H9 (cell line): ENCODE measurements around the gene TAOK2. TPM values are rescaled to one million over a fixed set of nuclear protein-coding genes. Genes with fewer than 3 reads are reported as not detected.

Experiments
- DNase-seq: peaks from one replicate; pipeline ENCODE4 v3.0.0-alpha.2; 2017
- H2AFZ ChIP-seq: one replicate; pipeline ENCODE4 v1.6.1; 2013; ENCODE audit warnings: mild to moderate bottlenecking, low read length, control low read depth, moderate library complexity
- H2AK5ac ChIP-seq: 2 replicates; pipeline ENCODE4 v1.6.1; 2013; ENCODE audit warnings: low read length, control low read depth, mixed read lengths; ENCODE audit not compliant: insufficient read length
- H2BK120ac ChIP-seq: one replicate; pipeline ENCODE4 v1.6.1; 2013; ENCODE audit warnings: low read depth, mild to moderate bottlenecking, low read length, control low read depth, inconsistent platforms; ENCODE audit not compliant: poor library complexity, severe bottlenecking
- H2BK12ac ChIP-seq: 2 replicates; pipeline ENCODE4 v1.6.1; 2013; ENCODE audit warnings: low read length, control low read depth, mixed read lengths, low read depth; ENCODE audit not compliant: insufficient read length
- H2BK15ac ChIP-seq: 2 replicates; pipeline ENCODE4 v1.6.1; 2013; ENCODE audit warnings: low read depth, low read length, control low read depth
- H2BK20ac ChIP-seq: one replicate; pipeline ENCODE4 v1.6.1; 2013; ENCODE audit warnings: low read depth, mild to moderate bottlenecking, low read length, control low read depth, inconsistent platforms; ENCODE audit not compliant: poor library complexity, severe bottlenecking
- H2BK5ac ChIP-seq: 2 replicates; pipeline ENCODE4 v1.6.1; 2013; ENCODE audit warnings: low read length, control low read depth, mixed read lengths; ENCODE audit not compliant: insufficient read length
- H3K14ac ChIP-seq: 2 replicates; pipeline ENCODE4 v1.6.1; 2013; ENCODE audit warnings: low read length, control low read depth; ENCODE audit not compliant: insufficient read depth
- H3K18ac ChIP-seq: 2 replicates; pipeline ENCODE4 v1.6.1; 2013; ENCODE audit warnings: low read depth, mild to moderate bottlenecking, mixed read lengths, low read length, control low read depth; ENCODE audit not compliant: insufficient read length
- H3K23ac ChIP-seq: 2 replicates; pipeline ENCODE4 v1.6.1; 2013; ENCODE audit warnings: low read length, control low read depth, mixed read lengths, low read depth; ENCODE audit not compliant: insufficient read length
- H3K23me2 ChIP-seq: 2 replicates; pipeline ENCODE4 v1.6.1; 2013; ENCODE audit warnings: low read depth, mild to moderate bottlenecking, mixed read lengths, low read length, control low read depth; ENCODE audit not compliant: insufficient read length, poor library complexity, severe bottlenecking
- H3K27ac ChIP-seq: 2 replicates; pipeline ENCODE4 v1.5.1; 2013; ENCODE audit warnings: low read length, control low read depth, mixed read lengths, low read depth; ENCODE audit not compliant: insufficient read length
- H3K27me3 ChIP-seq: 2 replicates; pipeline ENCODE4 v1.6.1; 2013; ENCODE audit warnings: low read length, control low read depth, inconsistent platforms; ENCODE audit not compliant: insufficient read depth
- H3K4ac ChIP-seq: 2 replicates; pipeline ENCODE4 v1.6.1; 2013; ENCODE audit warnings: low read depth, mild to moderate bottlenecking, control low read depth, inconsistent platforms, low read length, moderate library complexity
- H3K4me1 ChIP-seq: 2 replicates; pipeline ENCODE4 v1.6.1; 2013; ENCODE audit warnings: low read length, control low read depth, inconsistent platforms; ENCODE audit not compliant: insufficient read depth
- H3K4me2 ChIP-seq: 2 replicates; pipeline ENCODE4 v1.6.1; 2013; ENCODE audit warnings: low read length, control low read depth, mixed read lengths; ENCODE audit not compliant: insufficient read length, insufficient read depth
- H3K56ac ChIP-seq: 2 replicates; pipeline ENCODE4 v1.6.1; 2013; ENCODE audit warnings: low read depth, mild to moderate bottlenecking, mixed read lengths, low read length, control low read depth; ENCODE audit not compliant: insufficient read length
- H3K79me1 ChIP-seq: 2 replicates; pipeline ENCODE4 v1.6.1; 2013; ENCODE audit warnings: low read depth, mild to moderate bottlenecking, moderate library complexity, low read length, control low read depth, inconsistent platforms; ENCODE audit not compliant: insufficient read depth, poor library complexity, severe bottlenecking
- H3K79me2 ChIP-seq: 2 replicates; pipeline ENCODE4 v1.6.1; 2013; ENCODE audit warnings: low read length, control low read depth, inconsistent platforms; ENCODE audit not compliant: insufficient read depth
- H3K9ac ChIP-seq: 2 replicates; pipeline ENCODE4 v1.6.1; 2013; ENCODE audit warnings: low read length, control low read depth, mixed read lengths; ENCODE audit not compliant: insufficient read length; ENCODE audit errors: extremely low read depth
- H3K9me3 ChIP-seq: one replicate; pipeline ENCODE4 v1.6.1; 2013; ENCODE audit warnings: low read depth, low read length, inconsistent platforms; ENCODE audit not compliant: control insufficient read depth
- H3T11ph ChIP-seq: one replicate; pipeline ENCODE4 v1.6.1; 2013; ENCODE audit warnings: mild to moderate bottlenecking, low read length, control low read depth, inconsistent platforms
- H4K20me1 ChIP-seq: one replicate; pipeline ENCODE4 v1.6.1; 2013; ENCODE audit not compliant: control insufficient read depth, insufficient read length, insufficient read depth
- H4K5ac ChIP-seq: 2 replicates; pipeline ENCODE4 v1.6.1; 2013; ENCODE audit warnings: low read depth, mild to moderate bottlenecking, mixed read lengths, low read length, control low read depth; ENCODE audit not compliant: insufficient read length
- H4K8ac ChIP-seq: replicated peaks from 2 replicates; pipeline ENCODE4 v1.6.1; 2013; ENCODE audit warnings: low read length, control low read depth, mixed read lengths, low read depth; ENCODE audit not compliant: insufficient read length
- H4K91ac ChIP-seq: 2 replicates; pipeline ENCODE4 v1.6.1; 2013; ENCODE audit warnings: low read depth, mild to moderate bottlenecking, moderate library complexity, mixed read lengths, low read length, control low read depth; ENCODE audit not compliant: insufficient read length
- H3K27ac Mint-ChIP-seq, 3 experiments: 2 replicates in 2 of 3; 3 replicates in 1 of 3; pipeline ENCODE4 v1.8.0; 2020 to 2021; ENCODE audit warnings: mixed read lengths in 3 of 3, mild to moderate bottlenecking in 1 of 3, moderate library complexity in 1 of 3
- H3K27me3 Mint-ChIP-seq: 2 replicates; pipeline ENCODE4 v1.8.0; 2021; ENCODE audit warnings: low read depth, mild to moderate bottlenecking, moderate library complexity, mixed read lengths
- H3K36me3 Mint-ChIP-seq, 3 experiments: 2 replicates in 2 of 3; 3 replicates in 1 of 3; pipeline ENCODE4 v1.8.0; 2020 to 2021; ENCODE audit warnings: low read depth in 3 of 3, mixed read lengths in 3 of 3; ENCODE audit not compliant: insufficient read depth in 1 of 3
- H3K4me1 Mint-ChIP-seq, 2 experiments: 2 replicates each; pipeline ENCODE4 v1.8.0; 2020; ENCODE audit warnings: mixed read lengths in 2 of 2
- H3K4me3 Mint-ChIP-seq, 2 experiments: 2 replicates in 1 of 2; 3 replicates in 1 of 2; pipeline ENCODE4 v1.8.0; 2020 to 2021; ENCODE audit warnings: mild to moderate bottlenecking in 2 of 2, mixed read lengths in 2 of 2, moderate library complexity in 1 of 2
- H3K9me3 Mint-ChIP-seq, 2 experiments: 2 replicates in 1 of 2; 3 replicates in 1 of 2; pipeline ENCODE4 v1.8.0; 2020; ENCODE audit warnings: mild to moderate bottlenecking in 2 of 2, mixed read lengths in 2 of 2, moderate library complexity in 1 of 2
- CTCF ChIP-seq: fragments of 200-600 bp; sonication (generic); conservative IDR thresholded peaks from 3 replicates; pipeline ENCODE4 v1.8.0; 2021; ENCODE audit warnings: antibody characterized with exemption, mild to moderate bottlenecking
- WGBS: extraction: QIAGEN DNeasy Blood & Tissue Kit; methylation state at CpG from one replicate; pipeline ENCODE4 v1.1.7; 2013; ENCODE audit warnings: missing lambda C conversion rate, low lambda C conversion rate, mixed read lengths; ENCODE audit not compliant: insufficient read length; ENCODE audit errors: extremely low coverage; 5-methylcytosine and 5-hydroxymethylcytosine counted together
- total RNA-seq: library from RNA; stranded (reverse); gene quantifications from 2 replicates; pipeline ENCODE4 v1.2.1, GENCODE V29; 2021

Gene TAOK2
- total RNA-seq, 1 experiment from 2014 or later = 43.9 TPM

GRCh38 chr16:29986231-29986630 is 12.6 kb downstream of the TAOK2 start:
- DNase-seq = no peak
- no peaks in the 10 kb centered on the region for H3K9me3 Mint-ChIP-seq
- Histone ChIP-seq H4K20me1 (no peaks in the 10 kb centered on the region), H3K79me1 (no peaks in the 10 kb centered on the region), H2BK20ac (no peak overlapping the region), H3K14ac (no peak overlapping the region), H3K79me2 (no peaks in the 10 kb centered on the region), H3K23me2 (no peaks in the 10 kb centered on the region), H3K9ac (no peak overlapping the region), H3K27me3 (no peaks in the 10 kb centered on the region), H2BK120ac (no peak overlapping the region), H3K4me2 (no peak overlapping the region), H3K4me1 (no peaks in the 10 kb centered on the region), H2BK12ac (no peak overlapping the region), H3K4ac (no peak overlapping the region), H2AK5ac (no peak overlapping the region), H3K27ac (no peak overlapping the region), H3K23ac (no peak overlapping the region), H3K9me3 (no peaks in the 10 kb centered on the region), H2AFZ (no peak overlapping the region), H3K18ac (no peak overlapping the region), H4K5ac (no peak overlapping the region), H4K91ac (no peak overlapping the region), H3K56ac (no peak overlapping the region), H3T11ph (no peak overlapping the region), H2BK15ac (no peak overlapping the region), H4K8ac (no peak overlapping the region), H2BK5ac (no peak overlapping the region)
- H3K36me3 Mint-ChIP-seq = peaks cover 42 to 84% (median 79%) of the 10 kb centered on the region in 3 experiments
- WGBS = no CpG with 5 or more reads among the region's 20 CpGs
- no peak overlapping the region for H3K27ac Mint-ChIP-seq
- no peak for TF ChIP-seq CTCF
- no peak overlapping the region for H3K4me3 Mint-ChIP-seq
- no peaks in the 10 kb centered on the region; the same call in 1 of the 2 replicates for H3K27me3 Mint-ChIP-seq
- H3K4me1 Mint-ChIP-seq = no peaks in the 10 kb centered on the region
